ENCODE data around the gene LPP.

GRCh38 chr3:188292251-188292650 is 138.3 kb downstream of the LPP start:
- TF ChIP-seq, protein P1, sequence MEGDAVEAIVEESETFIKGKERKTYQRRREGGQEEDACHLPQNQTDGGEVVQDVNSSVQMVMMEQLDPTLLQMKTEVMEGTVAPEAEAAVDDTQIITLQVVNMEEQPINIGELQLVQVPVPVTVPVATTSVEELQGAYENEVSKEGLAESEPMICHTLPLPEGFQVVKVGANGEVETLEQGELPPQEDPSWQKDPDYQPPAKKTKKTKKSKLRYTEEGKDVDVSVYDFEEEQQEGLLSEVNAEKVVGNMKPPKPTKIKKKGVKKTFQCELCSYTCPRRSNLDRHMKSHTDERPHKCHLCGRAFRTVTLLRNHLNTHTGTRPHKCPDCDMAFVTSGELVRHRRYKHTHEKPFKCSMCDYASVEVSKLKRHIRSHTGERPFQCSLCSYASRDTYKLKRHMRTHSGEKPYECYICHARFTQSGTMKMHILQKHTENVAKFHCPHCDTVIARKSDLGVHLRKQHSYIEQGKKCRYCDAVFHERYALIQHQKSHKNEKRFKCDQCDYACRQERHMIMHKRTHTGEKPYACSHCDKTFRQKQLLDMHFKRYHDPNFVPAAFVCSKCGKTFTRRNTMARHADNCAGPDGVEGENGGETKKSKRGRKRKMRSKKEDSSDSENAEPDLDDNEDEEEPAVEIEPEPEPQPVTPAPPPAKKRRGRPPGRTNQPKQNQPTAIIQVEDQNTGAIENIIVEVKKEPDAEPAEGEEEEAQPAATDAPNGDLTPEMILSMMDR (IDR thresholded peaks at IDR 0.05): no peak
- TF ChIP-seq POLR2A (IDR thresholded peaks at IDR 0.05) (no peak), POLR2AphosphoS5 (IDR thresholded peaks at IDR 0.05) (no peak), EP300 (IDR thresholded peaks at IDR 0.05) (no peak)

Data from stomach (tissue), 4 donors.